Measurements from ENCODE around the gene ADAP1.

GRCh38 chr7:944744-945143 is 9.7 kb downstream of the ADAP1 start:
- no peak for TF ChIP-seq GATA2 (IDR thresholded peaks at IDR 0.05; ENCODE audit: low read depth, low read length)
- no peak for TF ChIP-seq GATA3 (IDR thresholded peaks at IDR 0.05; ENCODE audit: low read depth, low read length)

Data from SH-SY5Y (cell line).